GM21390 (cell line): ENCODE data around the gene TPST2.

ENCODE experiments used
- ATAC-seq: cut with Tn5 transposase; IDR thresholded peaks from one replicate; pipeline ENCODE4 v1.9.1; 2021; ENCODE audit not compliant: unreplicated experiment

TPST2 gene

GRCh38 chr22:26581026-26581425 is 8.9 kb downstream of the TPST2 start:
- ATAC-seq: no peak

GRCh38 chr22:26580240-26580962 is 9.5 kb downstream of the TPST2 start:
- no peak for ATAC-seq

GRCh38 chr22:26579331-26579886 is 10.5 kb downstream of the TPST2 start:
- ATAC-seq: peak; percentile 80

- no peak for ATAC-seq
These were observed 12.9 kb downstream of the TPST2 start for GRCh38 chr22:26577081-26577480.

- no peak for ATAC-seq
These were observed 13.8 kb downstream of the TPST2 start for GRCh38 chr22:26576026-26576680.

- ATAC-seq: no peak
These were observed 15.8 kb downstream of the TPST2 start for GRCh38 chr22:26574001-26574723.

GRCh38 chr22:26573026-26573662 is 16.8 kb downstream of the TPST2 start:
- no peak for ATAC-seq

- ATAC-seq: no peak
These were observed 18.9 kb downstream of the TPST2 start for GRCh38 chr22:26570864-26571525.

GRCh38 chr22:26570115-26570514 is 19.8 kb downstream of the TPST2 start:
- ATAC-seq: no peak

GRCh38 chr22:26568207-26568706 is 21.7 kb downstream of the TPST2 start:
- no peak for ATAC-seq

GRCh38 chr22:26567610-26568009 is 22.3 kb downstream of the TPST2 start:
- no peak for ATAC-seq

- no peak for ATAC-seq
These were observed 22.9 kb downstream of the TPST2 start for GRCh38 chr22:26566994-26567393.

- ATAC-seq: no peak
These were observed 24.0 kb downstream of the TPST2 start for GRCh38 chr22:26565889-26566288.

GRCh38 chr22:26565181-26565580 is 24.8 kb downstream of the TPST2 start:
- ATAC-seq: no peak

GRCh38 chr22:26564672-26565071 is 25.3 kb downstream of the TPST2 start:
- no peak for ATAC-seq

- ATAC-seq: no peak
These were observed 25.8 kb downstream of the TPST2 start for GRCh38 chr22:26564181-26564580.

- no peak for ATAC-seq
These were observed 26.9 kb downstream of the TPST2 start for GRCh38 chr22:26563022-26563421.

- no peak for ATAC-seq
These were observed 28.0 kb downstream of the TPST2 start for GRCh38 chr22:26561756-26562417.

- ATAC-seq: no peak
These were observed 29.9 kb downstream of the TPST2 start for GRCh38 chr22:26559961-26560575.
